ENCODE measurements around the gene MTX3. TPM values are rescaled to one million over a fixed set of nuclear protein-coding genes. Genes with fewer than 3 reads are reported as not detected.

Gene MTX3
- total and polyA plus RNA-seq, 4 donors: 2.3 to 7.6 (median 4.4) TPM

DNA sequence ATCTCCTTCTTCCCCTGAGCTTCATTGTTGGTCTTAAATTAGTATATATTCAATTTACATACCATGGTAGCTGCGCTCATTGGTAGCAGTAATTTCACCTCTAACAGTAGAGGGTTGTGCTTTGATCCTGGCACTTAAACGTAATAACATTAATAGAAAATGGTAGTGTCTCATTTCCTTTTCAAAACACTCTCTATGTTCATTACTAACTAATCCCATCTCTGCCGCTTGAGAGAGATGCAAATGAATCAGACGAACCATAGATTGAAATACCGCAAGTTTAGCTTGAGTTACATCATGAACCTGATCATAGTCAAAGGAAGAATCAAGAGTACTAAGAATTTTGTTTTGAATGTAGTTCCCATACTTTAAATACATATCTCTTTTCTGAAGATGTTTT is 46.3 kb upstream of the MTX3 start:
- WGBS: 86% methylated on average over 5 of the region's 5 CpGs
- no peaks in the 10 kb centered on the region for H3K36me3 ChIP-seq (ENCODE audit: control insufficient read depth in 4 of 4, insufficient read depth in 3 of 4, low read depth in 1 of 4, low read length in 3 of 4)

DNA sequence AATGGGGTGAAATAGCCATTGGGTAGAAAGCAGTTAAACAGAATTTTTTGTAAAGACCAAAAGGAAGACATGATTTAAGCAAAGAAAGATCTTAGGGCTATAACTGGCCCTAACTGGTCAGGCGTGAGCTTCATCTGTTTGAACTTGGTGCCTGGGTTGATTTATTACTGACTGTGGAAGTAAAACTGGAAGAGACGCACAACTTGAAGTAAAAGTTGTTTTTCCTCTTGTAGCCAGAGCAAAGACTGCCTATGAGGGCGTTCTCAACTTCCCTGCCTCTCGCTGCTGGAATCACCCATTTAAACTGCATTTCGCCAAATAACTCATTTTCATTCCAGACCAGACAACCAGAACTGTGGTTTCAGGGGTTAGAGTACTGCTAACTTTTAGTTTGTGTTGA is 45.6 kb upstream of the MTX3 start:
- DNase-seq (ENCODE audit: low spot score): no peak
- H3K9ac ChIP-seq (ENCODE audit: low read depth in 1 of 2, low read length in 2 of 2): no peak overlapping the region
- H3K27me3 ChIP-seq (ENCODE audit: control insufficient read depth in 4 of 4, insufficient read depth in 4 of 4, low read length in 3 of 4): peaks cover 0 to 21% (median 11%) of the 10 kb centered on the region in 4 donors
- no peak overlapping the region for H3K27ac ChIP-seq (ENCODE audit: low read depth in 1 of 2, low read length in 2 of 2)
- TF ChIP-seq YY1 (IDR thresholded peaks at IDR 0.05) (no peak), NR2F2 (IDR thresholded peaks at IDR 0.05) (no peak), REST (IDR thresholded peaks at IDR 0.05) (no peak), SP1 (IDR thresholded peaks at IDR 0.05) (no peak), RAD21 (IDR thresholded peaks at IDR 0.05) (no peak), HNF4G (IDR thresholded peaks at IDR 0.05) (no peak), JUND (IDR thresholded peaks at IDR 0.05) (no peak), RXRA (IDR thresholded peaks at IDR 0.05) (no peak), FOXA1 (IDR thresholded peaks at IDR 0.05) (no peak), EGR1 (IDR thresholded peaks at IDR 0.05; ENCODE audit: low read depth in 2 of 2) (no peak), GABPA (IDR thresholded peaks at IDR 0.05 in 1 of 2, conservative IDR thresholded peaks at IDR 0.05 in 1 of 2) (no peak), FOXA2 (IDR thresholded peaks at IDR 0.05) (no peak)
- TF ChIP-seq, protein P1, sequence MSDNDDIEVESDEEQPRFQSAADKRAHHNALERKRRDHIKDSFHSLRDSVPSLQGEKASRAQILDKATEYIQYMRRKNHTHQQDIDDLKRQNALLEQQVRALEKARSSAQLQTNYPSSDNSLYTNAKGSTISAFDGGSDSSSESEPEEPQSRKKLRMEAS (IDR thresholded peaks at IDR 0.05): no peak
- TF ChIP-seq, protein P2, sequence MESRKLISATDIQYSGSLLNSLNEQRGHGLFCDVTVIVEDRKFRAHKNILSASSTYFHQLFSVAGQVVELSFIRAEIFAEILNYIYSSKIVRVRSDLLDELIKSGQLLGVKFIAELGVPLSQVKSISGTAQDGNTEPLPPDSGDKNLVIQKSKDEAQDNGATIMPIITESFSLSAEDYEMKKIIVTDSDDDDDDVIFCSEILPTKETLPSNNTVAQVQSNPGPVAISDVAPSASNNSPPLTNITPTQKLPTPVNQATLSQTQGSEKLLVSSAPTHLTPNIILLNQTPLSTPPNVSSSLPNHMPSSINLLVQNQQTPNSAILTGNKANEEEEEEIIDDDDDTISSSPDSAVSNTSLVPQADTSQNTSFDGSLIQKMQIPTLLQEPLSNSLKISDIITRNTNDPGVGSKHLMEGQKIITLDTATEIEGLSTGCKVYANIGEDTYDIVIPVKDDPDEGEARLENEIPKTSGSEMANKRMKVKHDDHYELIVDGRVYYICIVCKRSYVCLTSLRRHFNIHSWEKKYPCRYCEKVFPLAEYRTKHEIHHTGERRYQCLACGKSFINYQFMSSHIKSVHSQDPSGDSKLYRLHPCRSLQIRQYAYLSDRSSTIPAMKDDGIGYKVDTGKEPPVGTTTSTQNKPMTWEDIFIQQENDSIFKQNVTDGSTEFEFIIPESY (IDR thresholded peaks at IDR 0.05): no peak
- TF ChIP-seq, protein P3, sequence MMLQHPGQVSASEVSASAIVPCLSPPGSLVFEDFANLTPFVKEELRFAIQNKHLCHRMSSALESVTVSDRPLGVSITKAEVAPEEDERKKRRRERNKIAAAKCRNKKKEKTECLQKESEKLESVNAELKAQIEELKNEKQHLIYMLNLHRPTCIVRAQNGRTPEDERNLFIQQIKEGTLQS (IDR thresholded peaks at IDR 0.05): no peak
- H3K36me3 ChIP-seq (ENCODE audit: control insufficient read depth in 4 of 4, insufficient read depth in 3 of 4, low read depth in 1 of 4, low read length in 3 of 4): no peaks in the 10 kb centered on the region
- peaks cover 2 to 8% (median 3%) of the 10 kb centered on the region in 4 donors for H3K4me1 ChIP-seq (ENCODE audit: control insufficient read depth in 4 of 4, insufficient read depth in 4 of 4, low read length in 3 of 4)
- 84% methylated on average over 5 of the region's 5 CpGs for WGBS
- no peak overlapping the region for H3K4me3 ChIP-seq (ENCODE audit: low read depth in 1 of 3, low read length in 3 of 3)
- H3K9me3 ChIP-seq (ENCODE audit: control insufficient read depth in 4 of 4, low read length in 3 of 4): no peaks in the 10 kb centered on the region

More for the DNA sequence above, 46.3 kb upstream of the MTX3 start:
- Histone ChIP-seq H3K4me1 (ENCODE audit: control insufficient read depth in 4 of 4, insufficient read depth in 4 of 4, low read length in 3 of 4) (peaks cover 2 to 8% (median 3%) of the 10 kb centered on the region in 4 donors), H3K27me3 (ENCODE audit: control insufficient read depth in 4 of 4, insufficient read depth in 4 of 4, low read length in 3 of 4) (peaks cover 0 to 21% (median 11%) of the 10 kb centered on the region in 4 donors), H3K27ac (ENCODE audit: low read depth in 1 of 2, low read length in 2 of 2) (no peak overlapping the region), H3K9ac (ENCODE audit: low read depth in 1 of 2, low read length in 2 of 2) (no peak overlapping the region), H3K9me3 (ENCODE audit: control insufficient read depth in 4 of 4, low read length in 3 of 4) (no peaks in the 10 kb centered on the region), H3K4me3 (ENCODE audit: low read depth in 1 of 3, low read length in 3 of 3) (no peak overlapping the region)
- no peak for DNase-seq (ENCODE audit: low spot score)
- TF ChIP-seq GABPA (IDR thresholded peaks at IDR 0.05 in 1 of 2, conservative IDR thresholded peaks at IDR 0.05 in 1 of 2): no peak
